ENCODE data around the gene PIK3C2B.

PIK3C2B gene

GRCh38 chr1:204446413-204447111 lies 48.0 kb downstream of the PIK3C2B start:
- DNase-seq (ENCODE audit: low read depth in 3 of 3, low spot score in 1 of 3) = peak; percentile 59 to 66 (median 62)

- peak in 2 of 3 donors; percentile 15 to 38 for DNase-seq (ENCODE audit: low read depth in 3 of 3, low spot score in 1 of 3)
These were observed 48.7 kb downstream of the PIK3C2B start for GRCh38 chr1:204445860-204446412.

Measured in stimulated activated CD4-positive, alpha-beta T cell treated with anti-CD3 and anti-CD28 coated beads, TNF-alpha, amount 100 ng/mL, for 1 hour (primary cell).